HG03565 (cell line): ENCODE data around the gene CD300A.
"Not testable (repeated sequence)": the region's sequence is repeated elsewhere in the genome, so short reads cannot be mapped to it uniquely, and the experiment has no call there.

Experiments used
- ATAC-seq: cut with Tn5 transposase; IDR thresholded peaks from one replicate; pipeline ENCODE4 v1.9.1; 2021; ENCODE audit warnings: mild to moderate bottlenecking, moderate library complexity; ENCODE audit not compliant: unreplicated experiment

Gene CD300A

DNA sequence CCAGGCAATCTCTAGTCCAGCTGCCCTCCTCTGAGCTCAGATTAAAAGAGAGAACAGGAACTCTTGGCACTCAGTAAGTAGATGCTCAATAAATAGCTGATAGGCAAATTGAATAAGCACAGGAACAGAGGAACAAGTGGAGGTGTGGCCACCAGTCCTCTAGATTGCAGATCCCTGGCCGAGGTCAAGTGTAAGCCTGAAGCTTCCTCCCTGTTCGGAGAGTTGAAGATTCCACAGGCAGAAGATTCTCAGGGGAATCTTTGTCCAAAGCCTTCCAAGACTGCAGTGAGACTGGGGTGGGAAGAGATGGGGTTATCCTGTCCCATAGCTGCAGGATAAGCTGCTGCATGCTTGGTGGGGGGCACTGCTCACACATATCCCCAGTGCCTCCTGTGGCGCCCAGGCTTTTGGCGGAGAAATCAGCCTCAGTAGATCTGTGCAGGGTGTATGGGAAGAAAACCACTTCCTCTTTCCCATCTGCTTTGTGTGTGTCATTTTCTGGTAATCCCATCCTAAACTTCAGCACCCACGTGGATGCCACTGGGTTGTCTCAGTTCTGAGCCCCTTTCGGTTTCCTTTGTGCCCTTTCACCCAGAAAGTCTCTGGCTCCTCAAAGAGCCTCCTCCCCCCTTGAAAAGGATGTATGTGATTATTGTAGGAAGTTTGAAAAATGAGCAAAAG, 12.1 kb downstream of the CD300A start:
- no peak for ATAC-seq

GRCh38 chr17:74480290-74480689, 13.9 kb downstream of the CD300A start:
- no peak for ATAC-seq

DNA sequence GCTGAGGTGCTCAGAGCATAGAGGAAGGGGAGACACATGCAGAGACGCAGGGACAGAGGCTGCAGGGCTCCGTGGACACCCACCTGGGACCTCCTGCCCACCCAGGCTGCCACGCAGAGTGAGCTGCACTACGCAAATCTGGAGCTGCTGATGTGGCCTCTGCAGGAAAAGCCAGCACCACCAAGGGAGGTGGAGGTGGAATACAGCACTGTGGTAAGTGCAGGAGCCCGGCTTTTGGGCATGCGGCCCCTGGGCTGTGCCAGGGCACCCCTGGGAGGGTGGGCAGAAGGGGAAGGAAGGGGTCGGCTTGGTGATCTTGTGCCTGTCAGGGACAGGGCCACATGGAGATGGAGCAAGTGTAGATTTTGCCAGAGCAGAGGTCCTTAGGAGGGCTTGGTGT, 15.2 kb downstream of the CD300A start:
- ATAC-seq = no peak

GRCh38 chr17:74484066-74484465, 17.6 kb downstream of the CD300A start:
- no peak for ATAC-seq

GRCh38 chr17:74485022-74485743, 18.7 kb downstream of the CD300A start:
- no peak for ATAC-seq

GRCh38 chr17:74485841-74486240, 19.4 kb downstream of the CD300A start:
- no peak for ATAC-seq

DNA sequence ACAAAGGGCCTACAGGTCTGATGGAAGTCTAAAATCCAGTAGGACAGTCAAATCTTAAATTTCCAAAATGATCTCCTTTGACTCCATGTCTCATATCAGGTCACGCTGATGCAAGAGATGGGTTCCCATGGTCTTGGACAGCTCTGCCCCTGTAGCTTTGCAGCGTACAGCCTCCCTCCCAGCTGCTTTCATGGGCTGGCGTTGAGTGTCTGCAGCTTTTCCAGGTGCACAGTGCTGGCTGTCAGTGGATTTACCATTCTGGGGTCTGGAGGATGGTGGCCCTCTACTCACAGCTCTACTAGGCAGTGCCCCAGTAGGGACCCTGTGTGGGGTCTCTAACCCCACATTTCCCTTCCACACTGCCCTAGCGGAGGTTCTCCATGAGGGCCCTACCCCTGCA, 21.8 kb downstream of the CD300A start:
- ATAC-seq = not testable (repeated sequence)

DNA sequence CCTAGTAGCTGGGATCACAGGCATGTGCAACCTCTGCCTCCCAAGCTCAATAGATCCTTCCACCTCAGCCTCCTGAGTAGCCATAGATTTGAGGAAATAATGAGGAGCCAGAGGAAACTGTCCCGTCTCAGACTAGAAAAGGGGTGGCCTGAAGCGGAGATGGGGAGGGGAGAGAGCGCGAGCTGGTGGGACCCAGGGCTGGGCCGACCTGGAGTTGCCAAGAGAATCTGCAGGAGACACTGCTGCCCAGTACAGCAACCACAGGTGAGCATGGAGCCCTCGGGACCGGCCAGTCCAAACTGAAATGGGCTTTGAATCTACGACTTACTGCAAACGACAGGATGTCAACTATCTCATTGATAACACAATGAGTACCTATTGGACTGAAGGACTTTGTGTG, 24.3 kb downstream of the CD300A start:
- no peak for ATAC-seq

DNA sequence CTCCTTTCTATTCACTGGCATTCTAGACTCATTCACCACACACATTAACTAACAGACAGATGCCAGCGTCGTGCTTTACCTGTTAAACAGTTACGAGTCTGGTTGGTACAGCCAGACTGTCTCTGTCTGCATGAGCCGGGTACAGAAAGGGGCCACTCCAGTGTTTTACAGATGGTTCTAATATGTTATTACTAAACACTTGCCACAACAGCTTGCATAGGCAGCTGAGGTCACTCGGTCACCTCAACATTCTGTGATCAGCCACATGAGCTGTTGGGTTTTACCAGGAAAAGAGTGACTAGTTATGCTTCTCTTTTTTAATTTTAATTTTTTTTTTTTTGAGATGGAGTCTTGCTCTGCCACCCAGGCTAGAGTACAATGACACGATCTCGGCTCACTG, 25.2 kb downstream of the CD300A start:
- ATAC-seq = no peak

DNA sequence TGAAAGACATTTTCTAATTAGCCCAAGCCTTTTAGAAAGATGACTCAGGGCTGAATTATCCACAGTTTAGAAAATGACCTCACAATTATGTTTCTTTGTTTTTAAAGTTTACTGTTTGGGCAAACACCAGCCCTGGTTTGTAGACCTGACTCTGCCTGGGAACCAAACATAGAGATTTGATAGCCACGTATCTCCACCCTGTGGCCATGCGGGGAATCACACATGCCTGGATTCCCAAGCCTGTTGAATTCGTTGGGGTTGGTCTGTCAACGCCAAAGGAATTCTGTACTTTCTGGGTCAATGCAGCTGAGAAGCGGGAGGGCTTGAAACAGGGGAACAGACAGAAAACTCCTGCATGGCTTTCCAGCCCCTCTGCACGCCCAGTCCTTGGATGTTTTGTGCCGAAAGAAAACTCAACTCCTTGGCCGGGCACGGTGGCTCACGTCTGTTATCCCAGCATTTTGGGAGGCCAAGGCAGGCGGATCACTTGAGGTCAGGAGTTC, 26.9 kb downstream of the CD300A start:
- ATAC-seq = no peak

DNA sequence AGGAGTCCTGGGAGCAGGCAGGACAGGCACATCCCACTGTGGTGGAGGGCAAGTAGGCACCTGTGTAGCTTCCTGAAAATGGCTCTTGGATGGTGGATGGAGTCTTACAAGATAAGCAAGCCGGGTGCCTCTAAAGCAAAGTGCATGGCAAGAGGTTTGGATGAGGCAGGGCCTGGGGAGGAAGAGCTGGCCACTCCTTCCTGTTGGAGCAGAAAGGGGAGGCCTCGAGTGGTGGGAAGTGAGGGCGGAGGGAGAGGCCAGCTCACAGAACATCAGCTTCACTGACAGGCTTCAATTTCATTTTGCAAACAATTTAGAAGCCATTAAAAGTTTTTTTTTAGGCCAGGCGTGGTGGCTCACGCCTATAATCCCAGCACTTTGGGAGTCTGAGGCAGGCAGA, 31.0 kb downstream of the CD300A start:
- ATAC-seq = no peak

- ATAC-seq = no peak
Measured at GRCh38 chr17:74499992-74500391, 33.6 kb downstream of the CD300A start.

GRCh38 chr17:74502861-74503260, 36.4 kb downstream of the CD300A start:
- no peak for ATAC-seq

DNA sequence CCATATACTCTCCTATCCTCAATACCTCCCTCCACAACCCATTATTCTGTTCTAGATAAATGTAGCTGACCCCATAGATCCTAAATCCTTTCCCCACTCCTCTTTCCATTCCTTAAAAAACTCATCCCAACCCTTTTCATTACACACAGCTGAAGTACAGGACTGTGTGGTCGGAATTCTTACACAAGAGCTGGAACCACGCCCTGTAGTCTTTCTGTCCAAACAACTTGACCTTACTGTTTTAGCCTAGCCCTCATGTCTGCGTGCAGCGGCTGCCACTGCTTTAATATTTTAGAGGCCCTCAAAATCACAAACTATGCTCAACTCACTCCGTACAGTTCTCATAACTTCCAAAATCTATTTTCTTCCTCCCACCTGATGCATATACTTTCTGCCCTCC, 37.5 kb downstream of the CD300A start:
- not testable (repeated sequence) for ATAC-seq

- no peak for ATAC-seq
Measured at GRCh38 chr17:74508156-74508555, 41.7 kb downstream of the CD300A start.

GRCh38 chr17:74512036-74512435, 45.6 kb downstream of the CD300A start:
- ATAC-seq = no peak

GRCh38 chr17:74512624-74513091, 46.2 kb downstream of the CD300A start:
- peak; percentile 46 for ATAC-seq

DNA sequence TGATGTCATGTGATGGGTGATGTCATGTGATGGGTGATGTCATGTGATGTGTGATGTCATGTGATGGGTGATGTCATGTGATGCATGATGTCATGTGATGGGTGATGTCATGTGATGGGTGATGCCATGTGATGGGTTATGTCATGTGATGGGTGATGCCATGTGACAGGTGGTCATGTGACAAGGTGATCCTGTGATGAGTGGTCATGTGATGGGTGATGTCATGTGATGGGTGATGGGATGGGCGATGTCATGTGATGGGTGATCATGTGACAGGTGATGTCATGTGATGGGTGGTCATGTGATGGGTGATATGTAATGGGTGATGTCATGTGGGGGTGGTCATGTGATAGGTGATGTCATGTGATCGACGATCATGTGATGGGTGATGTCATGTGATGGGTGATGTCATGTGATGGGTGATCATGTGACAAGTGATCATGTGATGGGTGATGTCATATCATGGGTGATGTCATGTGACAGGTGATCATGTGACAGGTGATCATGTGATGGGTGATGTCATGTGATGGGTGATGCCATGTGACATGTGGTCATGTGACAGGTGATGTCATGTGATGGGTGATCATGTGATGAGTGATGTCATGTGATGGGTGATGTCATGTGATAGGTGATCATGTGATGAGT, 47.7 kb downstream of the CD300A start:
- no peak for ATAC-seq

- no peak for ATAC-seq
Measured at GRCh38 chr17:74514632-74515334, 48.3 kb downstream of the CD300A start.

GRCh38 chr17:74515941-74516340, 49.5 kb downstream of the CD300A start:
- no peak for ATAC-seq
